HepG2 (cell line): ENCODE data around the gene DPYSL3. TPM values are rescaled to one million over a fixed set of nuclear protein-coding genes. Genes with fewer than 3 reads are reported as not detected.

Experiments
- ATAC-seq: fragments of 200-7000 bp; cut with Tn5 transposase; 3 replicates; pipeline ENCODE4 v1.9.1; 2020; ENCODE audit warnings: mild to moderate bottlenecking, moderate library complexity
- BruUV-seq: library from RNA; stranded (reverse); fragments of 400-500 nt; replicated peaks from 2 replicates; lab custom pipeline; 2021; lab: Mats Ljungman, UMichigan
- CTCF ChIA-PET: fragments of 300-600 bp; formaldehyde crosslinking; extraction: SDS; loops from one replicate; lab custom pipeline; 2021; ENCODE audit warnings: low total read pairs, inconsistent platforms, low intra/inter-chr PET ratio; lab: Yijun Ruan, JAX
- POLR2A ChIA-PET: fragments of 350-600 bp; sonication (Branson Sonifier 250); formaldehyde crosslinking; loops from one replicate; lab custom pipeline; 2020; ENCODE audit warnings: antibody characterized with exemption, inconsistent platforms; lab: Yijun Ruan, JAX
- DNase-seq: peaks from one replicate; pipeline ENCODE4 v3.0.0-alpha.2; 2015; ENCODE audit warnings: low spot score
- FAIRE-seq: peaks from 3 replicates; lab custom pipeline; 2011; peaks lifted over from hg19 to GRCh38; lab: Jason Lieb, UNC
- H2AFZ ChIP-seq: one replicate; pipeline ENCODE4 v1.6.1; 2011; ENCODE audit warnings: low read length, inconsistent platforms
- H3K27ac ChIP-seq: fragments of 300-600 bp; 3 replicates; pipeline ENCODE4 v1.8.0; 2011; ENCODE audit warnings: mixed run types, mild to moderate bottlenecking, mixed read lengths, low read length, inconsistent platforms; ENCODE audit not compliant: insufficient read depth; ENCODE audit errors: extremely low read length
- H3K27me3 ChIP-seq, 2 experiments: fragments of 200-600 bp in 1 of 2; 2 replicates in 1 of 2; 3 replicates in 1 of 2; pipeline versions ENCODE4 v1.6.0 to v1.8.0; 2011; ENCODE audit warnings: low read length in 2 of 2, mild to moderate bottlenecking in 2 of 2, moderate library complexity in 2 of 2, inconsistent platforms in 1 of 2; ENCODE audit not compliant: insufficient read depth in 2 of 2, control insufficient read depth in 1 of 2
- H3K36me3 ChIP-seq, 2 experiments: fragments of 200-600 bp in 1 of 2; replicated peaks in 1 of 2; 2 replicates in 1 of 2; 3 replicates in 1 of 2; pipeline versions ENCODE4 v1.5.1 to v1.8.0; 2011; ENCODE audit warnings: low read length in 2 of 2, inconsistent platforms in 1 of 2; ENCODE audit not compliant: insufficient read depth in 2 of 2, control insufficient read depth in 1 of 2
- H3K4me1 ChIP-seq: 2 replicates; pipeline ENCODE4 v1.5.1; 2012; ENCODE audit warnings: low read length, inconsistent platforms; ENCODE audit not compliant: insufficient read depth
- H3K4me2 ChIP-seq: 2 replicates; pipeline ENCODE4 v1.6.0; 2011; ENCODE audit warnings: low read depth, low read length, inconsistent platforms
- H3K4me3 ChIP-seq, 3 experiments: fragments of 200-600 bp in 1 of 3; sonication (generic), shearing (Covaris generic) in 1 of 3; replicated peaks in 1 of 3; 2 replicates each; pipeline ENCODE4 v1.5.1; 2011 to 2016; ENCODE audit warnings: low read length in 3 of 3, inconsistent platforms in 2 of 3, low read depth in 2 of 3, mild to moderate bottlenecking in 2 of 3, control low read depth in 1 of 3, mixed read lengths in 1 of 3; ENCODE audit not compliant: insufficient read depth in 1 of 3
- H3K79me2 ChIP-seq: one replicate; pipeline ENCODE4 v1.6.1; 2011; ENCODE audit warnings: low read length, inconsistent platforms; ENCODE audit not compliant: insufficient read depth
- H3K9ac ChIP-seq: 2 replicates; pipeline ENCODE4 v1.6.0; 2011; ENCODE audit warnings: mild to moderate bottlenecking, low read depth, low read length, inconsistent platforms; ENCODE audit not compliant: insufficient read depth
- H3K9me3 ChIP-seq: 2 replicates; pipeline ENCODE4 v1.5.1; 2012; ENCODE audit warnings: mild to moderate bottlenecking, low read length
- H4K20me1 ChIP-seq: 2 replicates; pipeline ENCODE4 v1.6.0; 2011; ENCODE audit warnings: inconsistent platforms, mild to moderate bottlenecking, low read length, moderate library complexity; ENCODE audit not compliant: insufficient read depth
- AGO1 ChIP-seq: fragments of 200-400 bp; formaldehyde crosslinking; IDR thresholded peaks from 2 replicates; pipeline ENCODE4 v1.6.1; 2017; ENCODE audit warnings: mild to moderate bottlenecking, low read depth, low read length, moderate library complexity; ENCODE audit not compliant: poor library complexity, severe bottlenecking
- CHCHD3 ChIP-seq: sonication (generic); formaldehyde crosslinking; IDR thresholded peaks from 2 replicates; pipeline ENCODE4 v1.8.0; 2022; ENCODE audit warnings: mild to moderate bottlenecking, missing genetic modification reagents, moderate library complexity
- EEA1 ChIP-seq: sonication (generic); formaldehyde crosslinking; IDR thresholded peaks from 2 replicates; pipeline ENCODE4 v1.5.1; 2020; ENCODE audit warnings: mild to moderate bottlenecking, missing genetic modification reagents, borderline replicate concordance
- ELF4 ChIP-seq: sonication (generic); formaldehyde crosslinking; IDR thresholded peaks from 2 replicates; pipeline ENCODE4 v1.5.0; 2020; ENCODE audit warnings: missing genetic modification reagents, mild to moderate bottlenecking, moderate library complexity, borderline replicate concordance
- FOXA1 ChIP-seq, 2 experiments: fragments of 450-650 bp in 1 of 2; sonication (generic) in 1 of 2; formaldehyde crosslinking in 1 of 2; IDR thresholded peaks; 2 replicates each; pipeline versions ENCODE4 v1.4.0 to v1.6.1; 2016 to 2020; ENCODE audit warnings: missing genetic modification reagents in 1 of 2
- FOXO1 ChIP-seq: sonication (generic); formaldehyde crosslinking; IDR thresholded peaks from 2 replicates; pipeline ENCODE4 v1.4.0; 2020; ENCODE audit warnings: missing genetic modification reagents
- HMGA1 ChIP-seq: sonication (generic); formaldehyde crosslinking; conservative IDR thresholded peaks from 2 replicates; pipeline ENCODE4 v1.4.0; 2020; ENCODE audit warnings: missing genetic modification reagents
- HNRNPUL1 ChIP-seq: fragments of 200-400 bp; formaldehyde crosslinking; IDR thresholded peaks from 2 replicates; pipeline ENCODE4 v1.6.1; 2017; ENCODE audit warnings: low read depth, mild to moderate bottlenecking, low read length, moderate library complexity
- JDP2 ChIP-seq: sonication (generic); formaldehyde crosslinking; IDR thresholded peaks from 2 replicates; pipeline ENCODE4 v1.8.1; 2022; ENCODE audit warnings: missing genetic modification reagents, borderline replicate concordance
- KDM5B ChIP-seq: sonication (generic); formaldehyde crosslinking; IDR thresholded peaks from 2 replicates; pipeline ENCODE4 v1.4.0; 2020; ENCODE audit warnings: missing genetic modification reagents, mild to moderate bottlenecking, borderline replicate concordance
- KMT2B ChIP-seq: IDR thresholded peaks from 2 replicates; pipeline ENCODE4 v1.6.1; 2016; ENCODE audit warnings: missing genetic modification reagents, missing compliant biosample characterization
- RFX1 ChIP-seq: fragments of 450-650 bp; IDR thresholded peaks from 2 replicates; pipeline ENCODE4 v1.6.1; 2017
- RORA ChIP-seq: sonication (generic); formaldehyde crosslinking; IDR thresholded peaks from 2 replicates; pipeline ENCODE4 v1.5.0; 2020; ENCODE audit warnings: mild to moderate bottlenecking, missing genetic modification reagents, moderate library complexity
- SRF ChIP-seq: IDR thresholded peaks from 2 replicates; pipeline ENCODE4 v1.6.1; 2011; ENCODE audit warnings: mild to moderate bottlenecking, low read depth, low read length, moderate library complexity
- TAF1 ChIP-seq: sonication (generic); formaldehyde crosslinking; IDR thresholded peaks from 2 replicates; pipeline ENCODE4 v1.4.0; 2020; ENCODE audit warnings: missing genetic modification reagents
- ZBTB39 ChIP-seq: sonication (generic); formaldehyde crosslinking; IDR thresholded peaks from 2 replicates; pipeline ENCODE4 v1.5.0; 2020; ENCODE audit warnings: missing genetic modification reagents
- ZBTB43 ChIP-seq: sonication (generic); formaldehyde crosslinking; conservative IDR thresholded peaks from 2 replicates; pipeline ENCODE4 v1.4.0; 2020; ENCODE audit warnings: missing genetic modification reagents
- ZNF17 ChIP-seq: sonication (generic); formaldehyde crosslinking; IDR thresholded peaks from 2 replicates; pipeline ENCODE4 v1.5.0; 2020; ENCODE audit warnings: mild to moderate bottlenecking, missing genetic modification reagents
- ZNF597 ChIP-seq: sonication (generic); formaldehyde crosslinking; IDR thresholded peaks from 2 replicates; pipeline ENCODE4 v1.5.0; 2020; ENCODE audit warnings: missing genetic modification reagents
- ZNF674 ChIP-seq: sonication (generic); formaldehyde crosslinking; IDR thresholded peaks from 2 replicates; pipeline ENCODE4 v1.5.0; 2020; ENCODE audit warnings: low read depth, mild to moderate bottlenecking, missing genetic modification reagents
- ZSCAN20 ChIP-seq: sonication (generic); formaldehyde crosslinking; IDR thresholded peaks from 2 replicates; pipeline ENCODE4 v1.4.0; 2020; ENCODE audit warnings: missing genetic modification reagents, mild to moderate bottlenecking, borderline replicate concordance
- WGBS: methylation state at CpG from one replicate; pipeline ENCODE4 v1.1.6; 2017; ENCODE audit warnings: low lambda C conversion rate; 5-methylcytosine and 5-hydroxymethylcytosine counted together
- in situ Hi-C: cut with HindIII; loops from 2 replicates; pipeline ENCODE4 v1.10.0; 2017; ENCODE audit warnings: low pct_unique_long_range_greater_than_20kb; ENCODE audit not compliant: extremely low pct_ligation_motif_present
- intact Hi-C: fragments of 100-400 bp; cut with micrococcal nuclease; formaldehyde crosslinking; loops from one replicate; pipeline ENCODE4 v1.10.0; 2022; ENCODE audit not compliant: unreplicated experiment
- polyA plus RNA-seq, 8 experiments: library from polyadenylated mRNA; depleted of rRNA in 3 of 8; stranded (reverse) in 7 of 8; unstranded in 1 of 8; fragments of >200 nt; fragmentation: Illumina TruSeq in 4 of 8; extraction: Trizol in 4 of 8; gene quantifications; 2 replicates each; pipeline versions ENCODE4 v1.2.1 to v1.2.3, GENCODE V29; 2011 to 2016; ENCODE audit warnings: low read depth in 4 of 8, missing spikeins in 1 of 8, mixed read lengths in 1 of 8; ENCODE audit not compliant: insufficient read depth in 1 of 8
- total RNA-seq, 5 experiments: library from RNA; depleted of rRNA; stranded (reverse); fragments of >200 nt; fragmentation: Illumina TruSeq; extraction: Trizol; gene quantifications; 2 replicates each; pipeline ENCODE4 v1.2.3, GENCODE V29; 2016; ENCODE audit warnings: low read depth in 1 of 5

The DPYSL3 gene
- total and polyA plus RNA-seq, 2 of the 13 experiments (the other 11 are each of a cell fraction or from before 2014, with no cell fraction given) = 0.08 to 0.15 TPM

- no peak for TF ChIP-seq ZSCAN20
- TF ChIP-seq KDM5B = no peak
- TF ChIP-seq ZNF597 (CRISPR knock-in tag) = no peak
- no peak for TF ChIP-seq ZBTB39 (CRISPR knock-in tag)
- no peak for TF ChIP-seq JDP2 (CRISPR knock-in tag)
- TF ChIP-seq ELF4 (CRISPR knock-in tag) = no peak
- TF ChIP-seq RORA (CRISPR knock-in tag) = no peak
- no peak for TF ChIP-seq EEA1 (CRISPR knock-in tag)
- TF ChIP-seq TAF1 (CRISPR knock-in tag) = no peak
Observed at GRCh38 chr5:147490989-147491388, 18.9 kb downstream of the DPYSL3 start (continued).

- no peaks in the 10 kb centered on the region for H3K79me2 ChIP-seq
- ATAC-seq = no peak
- 15% methylated on average over 4 of the region's 4 CpGs for WGBS
- TF ChIP-seq RFX1 (no peak), KMT2B (CRISPR knock-in tag) (no peak), FOXO1 (no peak), HMGA1 (CRISPR knock-in tag) (no peak), AGO1 (no peak), FOXA1 (IDR thresholded peaks at IDR 0.05) (no peak), FOXA1 (CRISPR knock-in tag; IDR thresholded peaks at IDR 0.05) (no peak), ZNF17 (no peak), SRF (no peak), CHCHD3 (CRISPR knock-in tag) (no peak), ZBTB43 (no peak), ZNF674 (CRISPR knock-in tag) (no peak), HNRNPUL1 (no peak)
Observed at GRCh38 chr5:147487031-147487750, 22.7 kb downstream of the DPYSL3 start.

More at GRCh38 chr5:147487031-147487750, 22.7 kb downstream of the DPYSL3 start:
- FAIRE-seq (no peak), DNase-seq (no peak)
- ChIA-PET POLR2A (no interaction called here), CTCF (no interaction called here)
- no TSS peak for BruUV-seq
- intact Hi-C loops = no loop called here
- no peak overlapping the region for H3K27ac ChIP-seq
- H3K9me3 ChIP-seq = no peaks in the 10 kb centered on the region
- no peak overlapping the region for H3K4me3 ChIP-seq
- no peaks in the 10 kb centered on the region; a peak in 1 of 5 replicates for H3K27me3 ChIP-seq
- in situ Hi-C loops = no loop called here
- H3K36me3 ChIP-seq = no peaks in the 10 kb centered on the region
- H3K4me1 ChIP-seq = no peaks in the 10 kb centered on the region
- H3K9ac ChIP-seq = no peak overlapping the region
- no peak overlapping the region for H3K4me2 ChIP-seq
- no peaks in the 10 kb centered on the region for H4K20me1 ChIP-seq
- H2AFZ ChIP-seq = no peak overlapping the region
